HCT116 (cell line): Measurements from ENCODE around the gene LACTBL1. TPM values are rescaled to one million over a fixed set of nuclear protein-coding genes. Genes with fewer than 3 reads are reported as not detected.

Source experiments
- ATAC-seq: fragments of 200-7000 bp; cut with Tn5 transposase; 2 replicates; pipeline ENCODE4 v1.9.1; 2020; ENCODE audit warnings: mild to moderate bottlenecking, moderate library complexity
- BruUV-seq: library from RNA; stranded (reverse); fragments of 400-500 nt; replicated peaks from 2 replicates; lab custom pipeline; 2021; lab: Mats Ljungman, UMichigan
- CTCF ChIA-PET: fragments of 300-600 bp; sonication (Branson Sonifier 250); formaldehyde crosslinking; loops from one replicate; lab custom pipeline; 2021; ENCODE audit warnings: antibody characterized with exemption; lab: Charles Lee
- POLR2A ChIA-PET: fragments of 300-600, 350-600 bp; sonication (Branson Sonifier 250); formaldehyde crosslinking; loops from one replicate; lab custom pipeline; 2021; ENCODE audit warnings: antibody characterized with exemption; lab: Charles Lee
- RAD21 ChIA-PET, 2 experiments: fragments of 300-600 bp; sonication (Branson Sonifier 250); formaldehyde crosslinking; loops; one replicate each; lab custom pipeline; 2023; ENCODE audit warnings: low total read pairs in 2 of 2; ENCODE audit not compliant: uncharacterized antibody in 2 of 2, unreplicated experiment in 2 of 2, low non-redundant PET in 1 of 2; lab: Charles Lee
- DNase-seq: peaks from one replicate; pipeline ENCODE4 v3.0.0-alpha.2; 2010; ENCODE audit warnings: low read depth, low spot score
- H2AFZ ChIP-seq: fragments of 200-600 bp; shearing (Covaris generic), sonication (generic); 2 replicates; pipeline ENCODE4 v1.6.1; 2017; ENCODE audit warnings: low read depth, mixed run types, mixed read lengths, antibody characterized with exemption, low read length; ENCODE audit not compliant: poor library complexity, severe bottlenecking
- H3K27ac ChIP-seq: 2 replicates; pipeline ENCODE4 v1.5.1; 2012; ENCODE audit warnings: low read depth, low read length
- H3K27me3 ChIP-seq: fragments of 200-600 bp; sonication (generic); 2 replicates; pipeline ENCODE4 v1.6.1; 2016; ENCODE audit warnings: mixed run types, low read length, mixed read lengths; ENCODE audit not compliant: insufficient read depth
- H3K36me3 ChIP-seq, 2 experiments: fragments of 200-500 bp in 1 of 2; fragments of 200-600 bp in 1 of 2; sonication (Bioruptor generic) in 1 of 2; sonication (generic) in 1 of 2; 2 replicates each; pipeline versions ENCODE4 v1.5.1 to v1.6.1; 2014 to 2016; ENCODE audit warnings: low read length in 2 of 2, inconsistent platforms in 1 of 2, mixed read lengths in 1 of 2, mixed run types in 1 of 2; ENCODE audit not compliant: insufficient read depth in 2 of 2, control insufficient read depth in 1 of 2
- H3K4me1 ChIP-seq, 2 experiments: fragments of 200-600 bp in 1 of 2; sonication (generic) in 1 of 2; 2 replicates each; pipeline versions ENCODE4 v1.5.1 to v1.6.1; 2012 to 2017; ENCODE audit warnings: low read length in 2 of 2, inconsistent platforms in 1 of 2, mild to moderate bottlenecking in 1 of 2, mixed read lengths in 1 of 2, mixed run types in 1 of 2, moderate library complexity in 1 of 2; ENCODE audit not compliant: insufficient read depth in 2 of 2, control insufficient read depth in 1 of 2
- H3K4me2 ChIP-seq: fragments of 200-600 bp; sonication (generic); 2 replicates; pipeline ENCODE4 v1.6.1; 2017; ENCODE audit warnings: mixed run types, low read length, mixed read lengths
- H3K4me3 ChIP-seq, 2 experiments: fragments of 200-600 bp in 1 of 2; sonication (generic) in 1 of 2; replicated peaks in 1 of 2; 2 replicates each; pipeline ENCODE4 v1.5.1; 2011 to 2016; ENCODE audit warnings: low read length in 2 of 2, control low read depth in 1 of 2, low read depth in 1 of 2, mild to moderate bottlenecking in 1 of 2, mixed read lengths in 1 of 2, mixed run types in 1 of 2
- H3K79me2 ChIP-seq: fragments of 200-600 bp; sonication (generic); 2 replicates; pipeline ENCODE4 v1.6.1; 2017; ENCODE audit warnings: mild to moderate bottlenecking, mixed run types, low read length, moderate library complexity, mixed read lengths; ENCODE audit not compliant: insufficient read depth
- H3K9ac ChIP-seq: fragments of 200-600 bp; sonication (generic); 2 replicates; pipeline ENCODE4 v1.6.1; 2016; ENCODE audit warnings: low read length, mixed read lengths
- H3K9me2 ChIP-seq: fragments of 200-600 bp; sonication (generic), shearing (Covaris generic); 2 replicates; pipeline ENCODE4 v1.6.1; 2017; ENCODE audit warnings: mixed run types, mild to moderate bottlenecking, moderate library complexity; ENCODE audit not compliant: insufficient read depth
- H3K9me3 ChIP-seq, 2 experiments: fragments of 200-500 bp in 1 of 2; fragments of 200-600 bp in 1 of 2; sonication (Bioruptor generic) in 1 of 2; sonication (generic) in 1 of 2; 2 replicates each; pipeline ENCODE4 v1.6.1; 2014 to 2017; ENCODE audit warnings: low read length in 2 of 2, mixed read lengths in 2 of 2, inconsistent platforms in 1 of 2, low read depth in 1 of 2, mild to moderate bottlenecking in 1 of 2, mixed run types in 1 of 2, moderate library complexity in 1 of 2; ENCODE audit not compliant: control insufficient read depth in 1 of 2, insufficient read depth in 1 of 2
- H4K20me1 ChIP-seq: fragments of 200-600 bp; sonication (generic), shearing (Covaris generic); 2 replicates; pipeline ENCODE4 v1.6.1; 2017; ENCODE audit warnings: mixed run types, mild to moderate bottlenecking, moderate library complexity; ENCODE audit not compliant: insufficient read depth
- CBX3 ChIP-seq: IDR thresholded peaks from 2 replicates; pipeline ENCODE4 v1.6.1; 2012; ENCODE audit warnings: low read depth
- EGR1 ChIP-seq: IDR thresholded peaks from 2 replicates; pipeline ENCODE4 v1.6.1; 2012; ENCODE audit warnings: low read depth
- ELF1 ChIP-seq: IDR thresholded peaks from 2 replicates; pipeline ENCODE4 v1.6.1; 2012; ENCODE audit warnings: low read depth, borderline replicate concordance
- FOSL1 ChIP-seq: IDR thresholded peaks from 2 replicates; pipeline ENCODE4 v1.6.1; 2012; ENCODE audit warnings: low read depth
- POLR2A ChIP-seq: IDR thresholded peaks from 2 replicates; pipeline ENCODE4 v1.7.0; 2011; ENCODE audit warnings: borderline replicate concordance; ENCODE audit not compliant: insufficient read depth, insufficient read length; ENCODE audit errors: extremely low read depth
- ZFX ChIP-seq: fragments of 450-650 bp; IDR thresholded peaks from 2 replicates; pipeline ENCODE4 v1.6.1; 2017
- ZNF274 ChIP-seq: fragments of 200-500 bp; sonication (Bioruptor generic); IDR thresholded peaks from 2 replicates; pipeline ENCODE4 v1.6.1; 2014; ENCODE audit warnings: mild to moderate bottlenecking, low read depth, low read length, inconsistent platforms
- intact Hi-C: fragments of 100-400 bp; cut with micrococcal nuclease; formaldehyde crosslinking; loops from 2 replicates; pipeline ENCODE4 v1.10.0; 2022
- total RNA-seq: library from RNA; stranded (reverse); gene quantifications from one replicate; pipeline ENCODE4 v1.2.1, GENCODE V29; 2021; ENCODE audit not compliant: unreplicated experiment

The LACTBL1 gene
- total RNA-seq, 1 experiment from 2014 or later, result not detected

- Histone ChIP-seq H3K9ac (no peak overlapping the region), H3K9me2 (no peaks in the 10 kb centered on the region), H3K27ac (no peak overlapping the region), H3K4me2 (no peak overlapping the region), H3K4me1 (no peaks in the 10 kb centered on the region), H3K36me3 (no peaks in the 10 kb centered on the region), H3K9me3 (no peaks in the 10 kb centered on the region), H3K4me3 (no peak overlapping the region), H4K20me1 (no peaks in the 10 kb centered on the region), H3K79me2 (no peaks in the 10 kb centered on the region), H2AFZ (no peak overlapping the region), H3K27me3 (no peaks in the 10 kb centered on the region)
- POLR2A ChIA-PET, result no interaction called here
- intact Hi-C loops, result no loop called here
- CTCF ChIA-PET, result no interaction called here
- RAD21 ChIA-PET, result no interaction called here
- ATAC-seq, result no peak
- BruUV-seq, result no TSS peak
- TF ChIP-seq ELF1 (no peak), ZFX (no peak)
- no peak for DNase-seq
Observed at GRCh38 chr1:22919341-22920025, 53.2 kb downstream of the LACTBL1 start.

- Histone ChIP-seq H3K9ac (no peak overlapping the region), H3K4me3 (no peak overlapping the region), H3K36me3 (no peaks in the 10 kb centered on the region), H3K9me3 (no peaks in the 10 kb centered on the region), H3K79me2 (no peaks in the 10 kb centered on the region), H3K4me1 (no peaks in the 10 kb centered on the region), H4K20me1 (no peaks in the 10 kb centered on the region), H2AFZ (no peak overlapping the region), H3K27ac (no peak overlapping the region), H3K4me2 (no peak overlapping the region), H3K9me2 (no peaks in the 10 kb centered on the region), H3K27me3 (no peaks in the 10 kb centered on the region)
- ATAC-seq, result no peak
- intact Hi-C loops, result no loop called here
- TF ChIP-seq FOSL1 (no peak), ZFX (no peak), POLR2A (no peak), ZNF274 (no peak), EGR1 (no peak), CBX3 (no peak)
- no TSS peak for BruUV-seq
- CTCF ChIA-PET, result no interaction called here
- POLR2A ChIA-PET, result no interaction called here
- RAD21 ChIA-PET, result no interaction called here
- DNase-seq, result no peak
Observed at GRCh38 chr1:22918644-22919043, 54.0 kb downstream of the LACTBL1 start.
